Astrocyte (in vitro differentiated cells and primary cell): Measurements from ENCODE around the gene BEST1.

Source experiments
- EZH2 ChIP-seq: IDR thresholded peaks from 2 replicates; pipeline ENCODE4 v1.6.1; 2012; ENCODE audit warnings: mild to moderate bottlenecking, low read length, inconsistent platforms; ENCODE audit not compliant: insufficient read depth
- TF ChIP-seq, protein P1 (sequence below): IDR thresholded peaks from 2 replicates; pipeline ENCODE4 v1.5.1; 2011; ENCODE audit warnings: low read depth, mild to moderate bottlenecking, inconsistent platforms, low read length, moderate library complexity; ENCODE audit not compliant: insufficient read depth

DNA sequence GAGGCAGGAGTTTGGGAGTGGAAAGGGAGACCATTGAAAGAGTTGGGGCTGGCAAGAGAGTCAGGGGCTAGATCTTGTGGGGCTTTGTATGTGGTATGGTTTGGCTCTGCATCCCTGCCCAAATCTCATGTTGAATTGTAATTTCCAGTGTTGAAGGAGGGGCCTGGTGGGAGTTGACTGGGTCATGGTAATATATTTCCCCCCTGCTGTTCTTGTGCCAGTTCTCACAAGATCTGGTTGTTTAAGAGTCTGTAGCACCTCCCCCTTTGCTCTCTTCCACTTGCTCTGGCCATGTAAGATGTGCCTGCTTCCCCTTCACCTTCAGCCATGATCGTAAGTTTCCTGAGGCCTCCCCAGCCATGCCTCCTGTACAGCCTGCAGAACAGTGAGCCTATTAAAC lies 22.6 kb upstream of the BEST1 start:
- TF ChIP-seq, protein P1, sequence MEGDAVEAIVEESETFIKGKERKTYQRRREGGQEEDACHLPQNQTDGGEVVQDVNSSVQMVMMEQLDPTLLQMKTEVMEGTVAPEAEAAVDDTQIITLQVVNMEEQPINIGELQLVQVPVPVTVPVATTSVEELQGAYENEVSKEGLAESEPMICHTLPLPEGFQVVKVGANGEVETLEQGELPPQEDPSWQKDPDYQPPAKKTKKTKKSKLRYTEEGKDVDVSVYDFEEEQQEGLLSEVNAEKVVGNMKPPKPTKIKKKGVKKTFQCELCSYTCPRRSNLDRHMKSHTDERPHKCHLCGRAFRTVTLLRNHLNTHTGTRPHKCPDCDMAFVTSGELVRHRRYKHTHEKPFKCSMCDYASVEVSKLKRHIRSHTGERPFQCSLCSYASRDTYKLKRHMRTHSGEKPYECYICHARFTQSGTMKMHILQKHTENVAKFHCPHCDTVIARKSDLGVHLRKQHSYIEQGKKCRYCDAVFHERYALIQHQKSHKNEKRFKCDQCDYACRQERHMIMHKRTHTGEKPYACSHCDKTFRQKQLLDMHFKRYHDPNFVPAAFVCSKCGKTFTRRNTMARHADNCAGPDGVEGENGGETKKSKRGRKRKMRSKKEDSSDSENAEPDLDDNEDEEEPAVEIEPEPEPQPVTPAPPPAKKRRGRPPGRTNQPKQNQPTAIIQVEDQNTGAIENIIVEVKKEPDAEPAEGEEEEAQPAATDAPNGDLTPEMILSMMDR: no peak
- TF ChIP-seq EZH2: no peak
